ENCODE results near the gene RGS10.
"Not testable (repeated sequence)": the region's sequence is repeated elsewhere in the genome, so short reads cannot be mapped to it uniquely, and the experiment has no call there.

RGS10 gene

GRCh38 chr10:119531067-119531466 lies 11.5 kb downstream of the RGS10 start:
- H3K4me3 ChIP-seq (ENCODE audit: low read depth, low read length), result no peak overlapping the region
- TF ChIP-seq, protein P1, sequence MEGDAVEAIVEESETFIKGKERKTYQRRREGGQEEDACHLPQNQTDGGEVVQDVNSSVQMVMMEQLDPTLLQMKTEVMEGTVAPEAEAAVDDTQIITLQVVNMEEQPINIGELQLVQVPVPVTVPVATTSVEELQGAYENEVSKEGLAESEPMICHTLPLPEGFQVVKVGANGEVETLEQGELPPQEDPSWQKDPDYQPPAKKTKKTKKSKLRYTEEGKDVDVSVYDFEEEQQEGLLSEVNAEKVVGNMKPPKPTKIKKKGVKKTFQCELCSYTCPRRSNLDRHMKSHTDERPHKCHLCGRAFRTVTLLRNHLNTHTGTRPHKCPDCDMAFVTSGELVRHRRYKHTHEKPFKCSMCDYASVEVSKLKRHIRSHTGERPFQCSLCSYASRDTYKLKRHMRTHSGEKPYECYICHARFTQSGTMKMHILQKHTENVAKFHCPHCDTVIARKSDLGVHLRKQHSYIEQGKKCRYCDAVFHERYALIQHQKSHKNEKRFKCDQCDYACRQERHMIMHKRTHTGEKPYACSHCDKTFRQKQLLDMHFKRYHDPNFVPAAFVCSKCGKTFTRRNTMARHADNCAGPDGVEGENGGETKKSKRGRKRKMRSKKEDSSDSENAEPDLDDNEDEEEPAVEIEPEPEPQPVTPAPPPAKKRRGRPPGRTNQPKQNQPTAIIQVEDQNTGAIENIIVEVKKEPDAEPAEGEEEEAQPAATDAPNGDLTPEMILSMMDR (IDR thresholded peaks at IDR 0.05; ENCODE audit: low read depth, low read length, missing control alignments), result no peak
- DNase-seq (ENCODE audit: low read depth), result no peak

- not testable (repeated sequence) for DNase-seq (ENCODE audit: low read depth); H3K4me3 ChIP-seq (ENCODE audit: low read depth, low read length)
Measured at GRCh38 chr10:119528663-119529237, 13.8 kb downstream of the RGS10 start.

DNA sequence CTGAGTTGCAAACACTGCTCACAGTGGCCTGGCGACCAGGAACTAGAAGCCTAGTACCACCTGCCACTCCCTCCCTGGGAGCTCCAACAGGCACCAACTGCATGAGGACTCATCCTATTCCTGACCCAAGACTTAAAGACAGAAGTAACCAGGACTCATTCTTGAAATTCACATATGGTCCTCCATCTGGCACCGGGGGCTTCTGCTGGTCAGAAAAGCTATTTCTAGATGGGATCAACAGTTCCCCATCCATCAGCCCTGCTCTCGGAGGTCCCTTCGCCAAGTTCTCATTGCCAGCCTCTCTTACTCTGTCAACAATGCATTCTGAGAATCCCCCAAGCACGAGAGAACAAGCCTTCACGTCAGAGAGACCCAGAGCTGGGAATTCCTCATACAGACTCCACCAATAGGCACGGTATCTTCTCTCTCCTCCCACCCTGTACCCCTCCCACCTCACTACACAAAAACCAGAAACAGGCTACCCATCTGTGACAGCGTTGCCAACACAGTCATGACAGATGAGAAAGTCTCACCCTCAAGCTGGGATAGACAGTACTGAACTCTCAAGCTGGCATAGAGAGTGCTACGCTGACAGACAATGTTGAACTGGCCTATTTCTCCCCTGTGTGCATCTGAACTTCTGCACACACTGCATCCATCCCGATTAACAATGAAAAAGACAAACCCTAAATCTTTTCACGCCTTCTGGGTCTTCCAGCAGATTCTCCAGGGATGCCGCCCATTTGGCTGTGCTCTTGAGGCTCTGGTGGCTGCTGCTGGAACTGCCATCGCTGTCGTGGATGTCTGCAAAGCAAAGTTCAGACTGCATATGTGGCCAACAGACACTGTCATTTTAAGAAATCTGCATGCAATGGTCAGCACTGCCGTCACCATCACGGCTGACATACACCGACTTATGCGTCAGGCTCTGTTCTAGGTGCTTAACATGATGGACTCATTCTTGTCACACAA lies 15.6 kb downstream of the RGS10 start:
- TF ChIP-seq, protein P1 (IDR thresholded peaks at IDR 0.05; ENCODE audit: low read depth, low read length, missing control alignments), result peak; percentile 42
- no peak for DNase-seq (ENCODE audit: low read depth)
- H3K4me3 ChIP-seq (ENCODE audit: low read depth, low read length), result no peak overlapping the region

GRCh38 chr10:119526149-119526548 lies 16.4 kb downstream of the RGS10 start:
- TF ChIP-seq, protein P1 (IDR thresholded peaks at IDR 0.05; ENCODE audit: low read depth, low read length, missing control alignments), result no peak
- H3K4me3 ChIP-seq (ENCODE audit: low read depth, low read length), result no peak overlapping the region
- no peak for DNase-seq (ENCODE audit: low read depth)

DNA sequence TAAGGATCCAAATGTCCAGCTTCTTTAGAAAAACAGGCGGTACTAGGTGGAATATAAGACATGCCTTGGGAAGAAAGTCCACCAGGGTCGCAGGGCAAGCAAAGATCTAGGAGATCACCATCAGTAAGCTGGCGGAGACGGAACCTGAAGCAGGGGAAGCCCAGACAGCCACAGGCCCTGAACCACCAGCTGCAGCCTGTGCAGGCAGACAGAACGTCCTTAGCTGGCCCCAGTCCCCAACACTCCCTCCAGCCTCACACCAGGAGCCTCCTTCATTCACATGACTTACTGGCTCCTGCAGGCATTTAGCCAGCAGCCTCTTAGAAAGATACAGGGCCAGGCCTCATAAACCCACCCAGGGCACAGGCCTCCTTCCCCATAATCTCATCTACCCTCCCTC lies 17.4 kb downstream of the RGS10 start:
- H3K4me3 ChIP-seq (ENCODE audit: low read depth, low read length), result no peak overlapping the region
- TF ChIP-seq, protein P1 (IDR thresholded peaks at IDR 0.05; ENCODE audit: low read depth, low read length, missing control alignments), result no peak
- no peak for DNase-seq (ENCODE audit: low read depth)

DNA sequence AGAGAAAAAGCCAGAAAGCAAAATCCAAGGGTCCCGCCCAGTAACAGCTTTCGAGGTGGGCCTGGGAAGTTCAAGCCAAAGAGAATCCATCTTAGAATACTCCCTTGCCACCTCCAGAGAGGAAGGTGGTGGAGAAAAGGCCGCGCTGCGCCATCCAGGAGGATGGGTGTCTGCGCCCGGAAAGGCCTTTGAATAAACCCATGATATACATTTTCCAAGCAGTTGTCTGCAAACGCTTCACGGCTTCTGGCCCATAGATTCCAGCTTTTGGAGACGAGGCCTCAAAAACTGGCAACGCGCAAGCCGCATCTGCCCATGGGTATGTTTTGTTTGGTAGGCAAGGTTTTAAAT lies 17.8 kb downstream of the RGS10 start:
- DNase-seq (ENCODE audit: low read depth), result no peak
- TF ChIP-seq, protein P1 (IDR thresholded peaks at IDR 0.05; ENCODE audit: low read depth, low read length, missing control alignments), result no peak
- H3K4me3 ChIP-seq (ENCODE audit: low read depth, low read length), result no peak overlapping the region

GRCh38 chr10:119523895-119524719 lies 18.4 kb downstream of the RGS10 start:
- no peak overlapping the region for H3K4me3 ChIP-seq (ENCODE audit: low read depth, low read length)
- no peak for DNase-seq (ENCODE audit: low read depth)
- TF ChIP-seq, protein P1 (IDR thresholded peaks at IDR 0.05; ENCODE audit: low read depth, low read length, missing control alignments), result no peak
